ENCODE results near the gene FOXN3. TPM values are rescaled to one million over a fixed set of nuclear protein-coding genes. Genes with fewer than 3 reads are reported as not detected.

The FOXN3 gene
- polyA plus RNA-seq, 1 of the 3 experiments (the other 2 are of a cell fraction): 9.8 TPM

GRCh38 chr14:89343356-89343755, 73.7 kb downstream of the FOXN3 start (continued):
- TF ChIP-seq ZBTB33 (IDR thresholded peaks at IDR 0.05; ENCODE audit: borderline replicate concordance, low read depth): no peak

- no peaks in the 10 kb centered on the region for H3K9me3 ChIP-seq
- no peaks in the 10 kb centered on the region for H3F3A ChIP-seq (replicated peaks; ENCODE audit: insufficient read depth)
- H3K4me1 ChIP-seq (ENCODE audit: control insufficient read depth in 1 of 2, insufficient read depth in 2 of 2, low read depth in 1 of 2, low read length in 1 of 2): no peaks in the 10 kb centered on the region; a peak in 1 of 4 replicates
- 96% methylated on average over 5 of the region's 5 CpGs for WGBS (ENCODE audit: low lambda C conversion rate)
- H3K4me3 ChIP-seq (ENCODE audit: low read depth in 2 of 2, low read length in 1 of 2): no peak overlapping the region
- H3K27me3 ChIP-seq (ENCODE audit: insufficient read depth): no peaks in the 10 kb centered on the region
- no peaks in the 10 kb centered on the region for H4K20me1 ChIP-seq (ENCODE audit: insufficient read depth)
- no peak overlapping the region for H3K27ac ChIP-seq (ENCODE audit: low read depth in 2 of 2, low read length in 1 of 2)
- no peak overlapping the region for H2AFZ ChIP-seq (ENCODE audit: low read depth)
- DNase-seq: no peak
- TF ChIP-seq EZH2phosphoT487 (IDR thresholded peaks at IDR 0.05; ENCODE audit: borderline replicate concordance, low read depth) (no peak), FOXJ3 (CRISPR knock-in tag; IDR thresholded peaks at IDR 0.05) (no peak), RXRA (IDR thresholded peaks at IDR 0.05; ENCODE audit: borderline replicate concordance, low read depth) (no peak), CHD2 (IDR thresholded peaks at IDR 0.05; ENCODE audit: low read length, partially characterized antibody) (no peak), FOXM1 (IDR thresholded peaks at IDR 0.05; ENCODE audit: low read depth) (no peak), MEF2A (IDR thresholded peaks at IDR 0.05; ENCODE audit: borderline replicate concordance, low read depth) (no peak), TAF1 (IDR thresholded peaks at IDR 0.05; ENCODE audit: borderline replicate concordance, low read depth, low read length) (no peak), USF2 (IDR thresholded peaks at IDR 0.05; ENCODE audit: borderline replicate concordance, low read depth, low read length) (no peak), IRF3 (IDR thresholded peaks at IDR 0.05; ENCODE audit: low read depth, low read length) (no peak), ELF1 (IDR thresholded peaks at IDR 0.05) (no peak), TCF12 (IDR thresholded peaks at IDR 0.05) (no peak), CTCF (IDR thresholded peaks at IDR 0.05) (no peak), RCOR1 (IDR thresholded peaks at IDR 0.05; ENCODE audit: low read length) (no peak), USF1 (IDR thresholded peaks at IDR 0.05; ENCODE audit: borderline replicate concordance, low read depth) (no peak), REST (IDR thresholded peaks at IDR 0.05; ENCODE audit: low read depth, low read length) (no peak), RAD21 (IDR thresholded peaks at IDR 0.05; ENCODE audit: low read length) (no peak), MAX (IDR thresholded peaks at IDR 0.05; ENCODE audit: low read depth) (no peak), PBX3 (IDR thresholded peaks at IDR 0.05) (no peak), TEAD4 (IDR thresholded peaks at IDR 0.05; ENCODE audit: borderline replicate concordance, insufficient read depth) (no peak)
- ChIA-PET POLR2A (no interaction called here), CTCF (no interaction called here)
- no peak overlapping the region for H3K9ac ChIP-seq
- no peaks in the 10 kb centered on the region for H3K9me2 ChIP-seq
- H3K4me2 ChIP-seq: no peak overlapping the region
- no peaks in the 10 kb centered on the region for H3K79me2 ChIP-seq (ENCODE audit: insufficient read depth)
- H3K36me3 ChIP-seq (replicated peaks in 1 of 2; ENCODE audit: control insufficient read depth in 1 of 2, insufficient read depth in 2 of 2, low read length in 1 of 2): peaks cover 0 to 2% of the 10 kb centered on the region in 2 experiments
Observed at GRCh38 chr14:89342049-89342448, 75.0 kb downstream of the FOXN3 start.

All from SK-N-SH (cell line).